MCF 10A (cell line): ENCODE measurements around the gene SLC1A5. TPM values are rescaled to one million over a fixed set of nuclear protein-coding genes. Genes with fewer than 3 reads are reported as not detected.

Experiments
- BruUV-seq: library from RNA; stranded (reverse); fragments of 400-500 nt; replicated peaks from 2 replicates; lab custom pipeline; 2021; lab: Mats Ljungman, UMichigan
- CTCF ChIA-PET: fragments of 300-600 bp; sonication (Branson Sonifier 250); formaldehyde crosslinking; extraction: SDS; loops from one replicate; lab custom pipeline; 2021; ENCODE audit warnings: antibody characterized with exemption, inconsistent platforms; lab: Yijun Ruan, JAX
- POLR2A ChIA-PET: fragments of 300-600, 350-650 bp; sonication (Branson Sonifier 250); formaldehyde crosslinking; extraction: SDS; loops from one replicate; lab custom pipeline; 2020; ENCODE audit warnings: antibody characterized with exemption, inconsistent platforms; lab: Yijun Ruan, JAX
- DNase-seq: peaks from one replicate; pipeline ENCODE4 v3.0.0-alpha.2; 2018; ENCODE audit not compliant: unreplicated experiment
- H3K27ac Mint-ChIP-seq: one replicate; pipeline ENCODE4 v1.8.0; 2022; ENCODE audit warnings: mild to moderate bottlenecking, low read depth, mixed read lengths; ENCODE audit not compliant: unreplicated experiment
- H3K27me3 Mint-ChIP-seq: one replicate; pipeline ENCODE4 v1.8.0; 2022; ENCODE audit warnings: mixed read lengths; ENCODE audit not compliant: insufficient read depth, unreplicated experiment
- H3K36me3 Mint-ChIP-seq: one replicate; pipeline ENCODE4 v1.8.0; 2022; ENCODE audit warnings: mild to moderate bottlenecking, moderate library complexity, mixed read lengths; ENCODE audit not compliant: insufficient read depth, unreplicated experiment
- H3K4me1 Mint-ChIP-seq: one replicate; pipeline ENCODE4 v1.8.0; 2022; ENCODE audit warnings: mixed read lengths; ENCODE audit not compliant: insufficient read depth, unreplicated experiment
- H3K4me3 Mint-ChIP-seq: one replicate; pipeline ENCODE4 v1.8.0; 2022; ENCODE audit warnings: mild to moderate bottlenecking, moderate library complexity, mixed read lengths; ENCODE audit not compliant: unreplicated experiment
- H3K9me3 Mint-ChIP-seq: one replicate; pipeline ENCODE4 v1.8.0; 2022; ENCODE audit warnings: mixed read lengths; ENCODE audit not compliant: unreplicated experiment
- CTCF ChIP-seq: fragments of 200-600 bp; IDR thresholded peaks from one replicate; pipeline ENCODE4 v1.8.0; 2022; ENCODE audit warnings: antibody characterized with exemption, mild to moderate bottlenecking; ENCODE audit not compliant: unreplicated experiment
- intact Hi-C: fragments of 100-400 bp; cut with micrococcal nuclease; formaldehyde crosslinking; loops from 2 replicates; pipeline ENCODE4 v1.14.1; 2022
- total RNA-seq: library from RNA; stranded (reverse); gene quantifications from 2 replicates; pipeline ENCODE4 v1.2.3, GENCODE V29; 2022

Gene SLC1A5
- total RNA-seq, 1 experiment from 2014 or later = 417 TPM

- DNase-seq = no peak
- intact Hi-C loops = no loop called here
- ChIA-PET POLR2A (interaction anchor here (0.6 to 6.9 kb wide), 15 partner anchors 10 to 327 kb away, joined by 3 to 147 read pairs (median 11); partner anchors contain the start of genes AP2S1, ARHGAP35, CALM3 and PRKD2), CTCF (interaction anchor here (0.6 to 4.1 kb wide), 3 partner anchors 15 to 60 kb away, joined by 3 to 26 read pairs (median 3); no protein-coding TSS in a partner anchor)
- BruUV-seq = no TSS peak
- peak overlapping the region; percentile 93 for H3K4me3 Mint-ChIP-seq
- no peaks in the 10 kb centered on the region for H3K9me3 Mint-ChIP-seq
- no peaks in the 10 kb centered on the region for H3K27me3 Mint-ChIP-seq
- H3K36me3 Mint-ChIP-seq = peaks cover 47% of the 10 kb centered on the region
- no peak for TF ChIP-seq CTCF
- H3K4me1 Mint-ChIP-seq = peaks cover 33% of the 10 kb centered on the region
- peak overlapping the region; percentile 94 for H3K27ac Mint-ChIP-seq
These were observed 1.4 kb downstream of the SLC1A5 start for GRCh38 chr19:46787040-46787330.

GRCh38 chr19:46786236-46787039 lies 2.0 kb downstream of the SLC1A5 start:
- intact Hi-C loops = no loop called here
- peaks cover 50% of the 10 kb centered on the region for H3K36me3 Mint-ChIP-seq
- TSS peak; percentile 51 for BruUV-seq
- peak overlapping the region; percentile 93 for H3K4me3 Mint-ChIP-seq
- ChIA-PET CTCF (interaction anchor here (0.8 to 4.1 kb wide), 3 partner anchors 27 to 61 kb away, joined by 3 to 26 read pairs (median 3); no protein-coding TSS in a partner anchor), POLR2A (interaction anchor here (0.6 to 6.9 kb wide), 19 partner anchors 10 to 327 kb away, joined by 3 to 147 read pairs (median 9); partner anchors contain the start of genes AP2S1, ARHGAP35, CALM3 and PRKD2)
- TF ChIP-seq CTCF = no peak
- peak overlapping the region; percentile 94 for H3K27ac Mint-ChIP-seq
- DNase-seq = peak; percentile 92
- H3K9me3 Mint-ChIP-seq = no peaks in the 10 kb centered on the region
- peaks cover 37% of the 10 kb centered on the region for H3K4me1 Mint-ChIP-seq
- no peaks in the 10 kb centered on the region for H3K27me3 Mint-ChIP-seq

- ChIA-PET POLR2A (interaction anchor here (0.6 to 6.9 kb wide), 18 partner anchors 7 to 488 kb away, joined by 3 to 147 read pairs (median 8); partner anchors contain the start of genes ARHGAP35, CALM3 and ZC3H4), CTCF (interaction anchor here (0.8 to 4.1 kb wide), 3 partner anchors 27 to 52 kb away, joined by 3 to 26 read pairs (median 3); no protein-coding TSS in a partner anchor)
- Mint-ChIP-seq H3K9me3 (no peaks in the 10 kb centered on the region), H3K27ac (peak overlapping the region; percentile 94), H3K36me3 (peaks cover 55% of the 10 kb centered on the region), H3K27me3 (no peaks in the 10 kb centered on the region), H3K4me1 (peaks cover 39% of the 10 kb centered on the region), H3K4me3 (peak overlapping the region; percentile 93)
- intact Hi-C loops = loop anchor here (2.0 kb wide), 1 partner anchor 55 kb away; no protein-coding TSS in a partner anchor
- BruUV-seq = no TSS peak
- no peak for DNase-seq
- no peak for TF ChIP-seq CTCF
These were observed 2.5 kb downstream of the SLC1A5 start for GRCh38 chr19:46785980-46786235.
